Testis (tissue), 3 donors: ENCODE results near the gene WDR37. TPM values are rescaled to one million over a fixed set of nuclear protein-coding genes. Genes with fewer than 3 reads are reported as not detected.

ENCODE experiments used
- DNase-seq: peaks from one replicate; pipeline ENCODE4 v3.0.0-alpha.2; 2019
- H3K27ac ChIP-seq, 2 donors: fragments of 200-600 bp; sonication (generic); one replicate each; pipeline ENCODE4 v1.5.1; 2019
- H3K27me3 ChIP-seq: fragments of 200-600 bp; sonication (generic); one replicate; pipeline ENCODE4 v1.5.1; 2019
- H3K36me3 ChIP-seq: fragments of 200-600 bp; sonication (generic); one replicate; pipeline ENCODE4 v1.5.1; 2017; ENCODE audit warnings: low read depth; ENCODE audit errors: missing control alignments
- H3K4me1 ChIP-seq: fragments of 200-600 bp; sonication (generic); one replicate; pipeline ENCODE4 v1.5.1; 2019
- H3K4me3 ChIP-seq, 2 donors: fragments of 200-600 bp; sonication (generic); one replicate each; pipeline ENCODE4 v1.5.1; 2017 to 2019
- H3K9me3 ChIP-seq: fragments of 200-600 bp; sonication (generic); one replicate; pipeline ENCODE4 v1.5.1; 2017
- POLR2A ChIP-seq: fragments of 450-650 bp; IDR thresholded peaks from one replicate; pipeline ENCODE4 v1.6.1; 2017; ENCODE audit warnings: antibody characterized with exemption, mild to moderate bottlenecking, moderate library complexity
- WGBS, 2 donors: methylation state at CpG; one replicate each; pipeline ENCODE4 v1.1.5; 2018; 5-methylcytosine and 5-hydroxymethylcytosine counted together
- intact Hi-C: fragments of 100-400 bp; cut with DNase I; formaldehyde crosslinking; loops from one replicate; pipeline ENCODE4 v1.15.1; 2023; ENCODE audit warnings: low total_unique reads
- polyA plus RNA-seq: library from polyadenylated mRNA; stranded (reverse); fragments of 350-450 nt; fragmentation: Illumina TruSeq; extraction: RNeasy Lipid Tissue Mini Kit (QIAGEN cat#74804); gene quantifications from one replicate; pipeline ENCODE4 v1.2.3, GENCODE V29; 2014; ENCODE audit warnings: low read depth, low replicate concordance; ENCODE audit not compliant: insufficient read depth
- total RNA-seq, 2 donors: library from RNA; depleted of rRNA; stranded (reverse); fragments of >200 nt; gene quantifications; one replicate each; pipeline ENCODE4 v1.2.3, GENCODE V29; 2016
- TF ChIP-seq, protein P1 (sequence below), 3 experiments: fragments of 450-650 bp in 2 of 3; fragments of 200-600 bp in 1 of 3; sonication (generic) in 1 of 3; IDR thresholded peaks; one replicate each; pipeline ENCODE4 v1.5.1; 2016 to 2019; ENCODE audit warnings: antibody characterized with exemption in 3 of 3, mild to moderate bottlenecking in 2 of 3, moderate library complexity in 1 of 3

The WDR37 gene
- total and polyA plus RNA-seq, 3 donors from 2014 or later, result 29.3 to 46.9 (median 40.2) TPM

DNA sequence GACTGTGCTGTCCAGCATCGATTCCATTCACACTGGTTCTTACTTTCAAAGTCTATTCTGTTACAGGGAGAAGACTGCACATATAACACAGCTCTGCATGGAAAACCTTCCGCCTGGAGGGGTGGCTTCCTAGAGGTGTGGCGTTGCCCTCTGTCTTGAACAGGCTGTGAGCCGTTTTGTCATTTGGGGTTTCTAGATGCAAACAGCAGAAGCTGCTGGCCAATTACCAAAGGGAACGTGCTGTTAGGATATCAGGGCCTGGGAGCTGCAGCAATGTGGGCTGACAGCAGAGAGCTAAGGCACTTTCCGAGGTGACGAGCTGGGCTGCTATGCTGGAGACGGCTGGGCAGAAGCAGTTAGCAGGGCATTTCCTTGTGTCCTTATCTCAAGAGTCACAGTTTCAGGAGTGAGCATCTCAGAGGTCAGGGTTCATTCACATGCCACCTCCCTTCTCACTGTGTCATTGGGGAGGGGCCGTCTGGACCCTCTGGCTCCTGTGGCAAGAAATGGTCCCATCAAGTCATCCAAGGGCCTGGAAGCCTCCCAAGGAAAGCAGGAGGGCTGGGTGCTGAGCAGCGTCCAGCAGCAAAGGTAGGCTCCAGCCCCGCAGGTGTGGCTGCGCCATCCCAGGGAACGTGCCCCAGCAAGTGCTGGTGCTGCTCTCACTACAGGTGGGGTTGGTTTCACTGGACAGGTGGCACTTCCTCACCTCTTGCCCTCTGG lies 106.5 kb downstream of the WDR37 start:
- Histone ChIP-seq H3K27me3 (no peaks in the 10 kb centered on the region), H3K4me3 (no peak overlapping the region), H3K27ac (no peak overlapping the region), H3K4me1 (no peaks in the 10 kb centered on the region), H3K36me3 (no peaks in the 10 kb centered on the region), H3K9me3 (no peaks in the 10 kb centered on the region)
- 62 to 77% methylated on average over 10 to 13 of the region's 13 CpGs for WGBS, 2 donors
- DNase-seq, result no peak
- intact Hi-C loops, result no loop called here
- TF ChIP-seq, protein P1, sequence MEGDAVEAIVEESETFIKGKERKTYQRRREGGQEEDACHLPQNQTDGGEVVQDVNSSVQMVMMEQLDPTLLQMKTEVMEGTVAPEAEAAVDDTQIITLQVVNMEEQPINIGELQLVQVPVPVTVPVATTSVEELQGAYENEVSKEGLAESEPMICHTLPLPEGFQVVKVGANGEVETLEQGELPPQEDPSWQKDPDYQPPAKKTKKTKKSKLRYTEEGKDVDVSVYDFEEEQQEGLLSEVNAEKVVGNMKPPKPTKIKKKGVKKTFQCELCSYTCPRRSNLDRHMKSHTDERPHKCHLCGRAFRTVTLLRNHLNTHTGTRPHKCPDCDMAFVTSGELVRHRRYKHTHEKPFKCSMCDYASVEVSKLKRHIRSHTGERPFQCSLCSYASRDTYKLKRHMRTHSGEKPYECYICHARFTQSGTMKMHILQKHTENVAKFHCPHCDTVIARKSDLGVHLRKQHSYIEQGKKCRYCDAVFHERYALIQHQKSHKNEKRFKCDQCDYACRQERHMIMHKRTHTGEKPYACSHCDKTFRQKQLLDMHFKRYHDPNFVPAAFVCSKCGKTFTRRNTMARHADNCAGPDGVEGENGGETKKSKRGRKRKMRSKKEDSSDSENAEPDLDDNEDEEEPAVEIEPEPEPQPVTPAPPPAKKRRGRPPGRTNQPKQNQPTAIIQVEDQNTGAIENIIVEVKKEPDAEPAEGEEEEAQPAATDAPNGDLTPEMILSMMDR (IDR thresholded peaks at IDR 0.05), result no peak
- no peak for TF ChIP-seq POLR2A

GRCh38 chr10:1163204-1163660 lies 107.0 kb downstream of the WDR37 start:
- TF ChIP-seq, protein P1 (IDR thresholded peaks at IDR 0.05), result no peak
- no peak for TF ChIP-seq POLR2A
- no peaks in the 10 kb centered on the region for H3K36me3 ChIP-seq
- no peak overlapping the region for H3K27ac ChIP-seq
- no peak overlapping the region for H3K4me3 ChIP-seq
- 87 to 89% methylated on average over 28 to 29 of the region's 29 CpGs for WGBS, 2 donors
- no peaks in the 10 kb centered on the region for H3K4me1 ChIP-seq
- no peaks in the 10 kb centered on the region for H3K9me3 ChIP-seq
- intact Hi-C loops, result no loop called here
- no peak for DNase-seq
- H3K27me3 ChIP-seq, result no peaks in the 10 kb centered on the region

DNA sequence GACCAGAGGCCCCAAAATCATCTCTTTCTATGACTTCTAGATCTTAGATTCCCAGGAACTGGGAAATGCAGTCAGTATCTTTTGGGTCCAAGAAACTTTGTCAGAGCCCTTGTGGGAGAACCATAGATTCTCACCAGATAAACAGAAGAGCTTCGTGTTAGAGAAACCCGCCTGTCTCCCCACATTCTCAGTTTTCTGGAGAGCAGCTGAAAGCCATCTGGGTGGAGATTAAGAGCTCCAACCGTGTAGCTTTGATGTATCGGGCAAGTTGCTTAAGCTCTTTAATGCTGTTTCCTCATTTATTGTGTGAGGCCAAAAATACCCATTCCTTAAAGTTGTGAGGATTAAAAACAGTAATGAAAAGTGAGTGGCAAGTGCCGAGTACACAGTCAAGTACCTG lies 107.6 kb downstream of the WDR37 start:
- Histone ChIP-seq H3K27me3 (no peaks in the 10 kb centered on the region), H3K4me1 (no peaks in the 10 kb centered on the region), H3K9me3 (no peaks in the 10 kb centered on the region), H3K27ac (no peak overlapping the region), H3K36me3 (no peaks in the 10 kb centered on the region), H3K4me3 (no peak overlapping the region)
- WGBS, 2 donors, result 87 to 90% methylated on average over 5 of the region's 5 CpGs
- intact Hi-C loops, result no loop called here
- no peak for DNase-seq
- TF ChIP-seq POLR2A, result no peak
- TF ChIP-seq, protein P1 (IDR thresholded peaks at IDR 0.05), result no peak

GRCh38 chr10:1166101-1166827 lies 110.1 kb downstream of the WDR37 start:
- 88 to 93% methylated on average over 11 to 15 of the region's 15 CpGs for WGBS, 2 donors
- intact Hi-C loops, result no loop called here

More at GRCh38 chr10:1166101-1166827, 110.1 kb downstream of the WDR37 start:
- H3K4me1 ChIP-seq, result no peaks in the 10 kb centered on the region
- H3K27ac ChIP-seq, result no peak overlapping the region
- no peaks in the 10 kb centered on the region for H3K27me3 ChIP-seq
- no peak overlapping the region for H3K4me3 ChIP-seq
- no peaks in the 10 kb centered on the region for H3K9me3 ChIP-seq
- H3K36me3 ChIP-seq, result no peaks in the 10 kb centered on the region
- TF ChIP-seq, protein P1 (IDR thresholded peaks at IDR 0.05), result no peak
- no peak for TF ChIP-seq POLR2A
- DNase-seq, result no peak
